GM21529 (cell line): ENCODE measurements around the gene GRK6.

Experiments used
- ATAC-seq: cut with Tn5 transposase; IDR thresholded peaks from one replicate; pipeline ENCODE4 v1.9.1; 2021; ENCODE audit not compliant: unreplicated experiment

The GRK6 gene

DNA sequence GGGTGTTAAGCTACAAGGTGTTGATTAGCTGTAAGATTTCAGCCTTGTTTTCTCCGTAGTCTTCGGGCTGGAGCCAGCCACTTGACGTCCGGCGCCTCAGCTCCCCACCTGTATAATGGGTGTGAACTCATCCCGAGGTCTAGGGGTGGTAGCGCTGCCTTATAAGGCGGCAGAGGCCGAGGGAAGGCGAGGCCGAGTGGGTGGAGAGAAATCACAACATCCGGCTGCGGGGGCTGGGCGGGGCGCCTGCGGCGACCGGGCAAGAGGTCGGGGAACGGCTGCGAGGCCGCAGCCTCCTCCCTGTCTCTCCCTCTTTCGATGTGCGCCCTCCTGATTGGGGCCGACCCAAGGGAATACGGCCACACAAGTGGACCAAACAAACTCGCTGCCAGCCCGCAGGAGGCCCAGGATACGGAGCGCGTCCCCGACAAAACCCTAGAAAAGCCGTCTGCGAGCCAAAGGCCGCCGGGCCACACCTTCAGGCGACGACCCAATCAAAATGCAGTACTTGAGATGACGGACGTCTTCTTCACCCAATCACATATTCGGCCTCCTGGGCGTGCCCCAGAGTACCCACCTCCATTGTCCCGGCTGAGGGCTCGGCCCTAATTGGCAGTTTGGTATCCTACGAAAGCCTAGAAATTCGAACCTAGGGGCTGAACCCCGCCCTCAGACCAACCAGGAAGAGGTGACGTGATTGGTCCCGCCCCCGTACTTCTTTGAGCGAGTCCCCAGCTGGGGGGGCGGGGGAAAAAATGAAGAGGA lies 493 bp upstream of the GRK6 start:
- peak; percentile 76 for ATAC-seq

DNA sequence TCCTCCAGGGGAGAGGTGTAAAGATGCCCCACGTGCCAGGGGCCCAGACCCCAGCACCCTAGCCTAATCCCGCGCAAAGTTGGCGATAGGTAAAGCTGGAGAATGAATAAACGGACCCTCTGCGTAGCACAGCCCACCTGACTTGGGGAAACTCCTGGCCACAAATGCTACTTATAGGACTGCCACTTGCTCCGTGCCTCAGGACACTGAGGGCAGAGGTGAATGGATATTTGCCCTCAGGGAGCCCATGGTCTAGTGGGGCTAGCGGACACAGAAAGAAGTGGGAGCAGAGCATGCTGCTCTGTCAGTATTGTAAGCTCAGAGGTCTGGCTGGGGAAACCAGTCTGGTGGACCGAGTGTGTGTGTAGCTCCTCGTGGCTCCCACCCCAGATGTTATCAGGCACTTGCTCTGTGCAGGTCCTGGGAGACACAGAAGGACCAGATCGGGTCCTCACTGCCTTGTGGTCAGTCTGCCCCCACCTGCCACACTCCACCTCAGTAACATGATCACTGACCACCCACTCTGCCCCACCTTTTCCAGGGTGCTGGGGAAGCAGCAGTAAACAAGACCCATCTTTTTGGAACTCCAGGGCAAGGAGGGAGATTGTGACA lies 841 bp downstream of the GRK6 start:
- ATAC-seq: no peak

DNA sequence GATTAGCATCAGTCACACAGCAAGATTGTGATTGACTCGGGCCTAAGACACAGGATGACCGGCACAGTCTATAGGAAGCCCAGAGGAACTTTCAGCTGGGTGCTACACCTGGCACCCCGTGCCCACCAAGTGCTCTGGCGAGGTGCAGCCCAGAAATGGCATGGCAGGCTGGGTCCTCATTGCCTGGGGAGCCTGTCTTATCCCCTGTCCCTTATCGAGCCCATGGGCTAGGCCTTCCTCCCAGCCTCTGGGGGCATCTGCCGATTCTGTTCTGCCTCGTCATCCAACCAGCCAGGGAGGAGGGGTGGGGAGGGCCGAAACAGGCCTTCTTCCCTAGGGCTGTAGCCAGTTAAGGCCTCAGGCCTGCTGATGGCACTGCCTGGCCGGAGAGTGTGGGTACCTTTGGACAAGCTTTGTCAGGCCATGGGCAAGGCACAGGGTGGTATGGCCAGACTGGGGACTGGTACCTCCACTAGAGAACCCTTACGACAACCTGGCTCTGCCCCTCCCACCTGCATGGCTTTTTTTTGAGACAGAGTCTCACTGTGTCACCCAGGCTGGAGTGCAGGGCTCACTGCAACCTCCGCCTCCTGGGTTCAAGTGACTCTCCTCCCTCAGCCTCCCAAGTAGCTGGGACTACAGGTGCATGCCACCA lies 1.6 kb downstream of the GRK6 start:
- ATAC-seq: no peak

DNA sequence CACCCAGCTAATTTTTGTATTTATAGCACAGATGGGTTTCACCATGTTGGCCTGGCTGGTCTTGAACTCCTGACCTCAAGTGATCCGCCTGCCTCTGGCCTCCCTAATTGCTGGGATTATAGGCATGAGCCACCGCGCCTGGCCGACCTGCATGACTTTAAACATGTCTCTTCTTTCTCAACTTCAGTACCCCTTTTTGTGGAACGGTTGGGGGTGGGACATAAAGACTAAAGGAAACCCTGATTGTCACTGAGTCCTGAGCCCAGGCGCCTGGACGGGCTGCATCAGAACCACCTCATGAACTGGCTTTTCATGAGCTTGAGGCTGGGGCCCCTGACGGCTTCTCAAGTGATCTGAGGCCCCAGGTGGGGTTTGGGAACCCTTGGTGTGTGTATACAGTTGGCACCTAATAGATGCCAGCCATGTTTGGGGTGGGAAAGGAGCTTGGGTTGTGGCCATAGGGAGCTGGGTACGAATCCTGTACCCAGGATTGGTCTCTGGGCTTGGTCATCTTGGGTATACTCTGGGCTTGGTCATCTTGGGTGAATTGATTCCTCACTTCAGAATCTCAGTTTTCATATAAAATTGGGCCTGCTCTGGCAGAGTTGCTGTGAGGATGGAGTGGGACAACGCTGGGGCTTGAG lies 2.2 kb downstream of the GRK6 start:
- ATAC-seq: no peak

DNA sequence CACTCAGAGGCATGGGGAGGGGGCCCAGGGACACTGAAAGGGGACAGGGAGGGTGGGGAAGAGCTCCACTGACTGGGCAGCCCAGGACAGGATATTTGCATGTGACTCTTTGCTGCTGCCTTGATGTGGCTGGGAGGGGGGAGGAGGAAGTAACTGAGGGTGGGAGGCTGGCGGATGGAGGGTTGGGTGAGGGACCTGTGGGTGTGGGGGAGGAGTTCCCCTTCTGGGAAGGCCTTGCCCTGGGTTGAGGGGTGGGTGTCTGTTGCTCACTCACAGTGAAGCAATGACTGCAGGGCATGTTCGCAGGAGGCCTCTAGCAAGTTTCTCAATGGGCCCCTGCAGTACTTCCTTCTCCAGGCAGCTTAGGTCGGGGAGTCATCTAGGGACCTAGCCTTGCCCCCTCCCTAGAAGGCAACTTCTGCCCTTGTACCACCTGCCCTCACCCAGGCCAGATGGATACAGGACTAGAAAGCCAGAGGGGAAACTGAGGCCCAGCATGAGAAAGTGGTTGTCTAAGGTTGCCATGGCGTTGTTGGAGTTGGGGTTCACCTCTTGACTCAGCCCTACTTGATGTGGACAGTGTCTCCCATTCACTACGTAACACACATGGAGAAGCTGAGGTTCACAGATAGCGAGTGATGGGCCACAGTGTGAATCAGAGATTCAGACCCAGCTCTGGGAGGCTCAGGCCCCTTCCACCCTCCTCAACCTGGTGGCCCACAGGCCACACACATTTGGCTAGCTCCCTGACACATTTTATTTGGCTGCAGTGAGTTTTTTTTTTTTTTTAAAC lies 3.0 kb downstream of the GRK6 start:
- ATAC-seq: no peak

DNA sequence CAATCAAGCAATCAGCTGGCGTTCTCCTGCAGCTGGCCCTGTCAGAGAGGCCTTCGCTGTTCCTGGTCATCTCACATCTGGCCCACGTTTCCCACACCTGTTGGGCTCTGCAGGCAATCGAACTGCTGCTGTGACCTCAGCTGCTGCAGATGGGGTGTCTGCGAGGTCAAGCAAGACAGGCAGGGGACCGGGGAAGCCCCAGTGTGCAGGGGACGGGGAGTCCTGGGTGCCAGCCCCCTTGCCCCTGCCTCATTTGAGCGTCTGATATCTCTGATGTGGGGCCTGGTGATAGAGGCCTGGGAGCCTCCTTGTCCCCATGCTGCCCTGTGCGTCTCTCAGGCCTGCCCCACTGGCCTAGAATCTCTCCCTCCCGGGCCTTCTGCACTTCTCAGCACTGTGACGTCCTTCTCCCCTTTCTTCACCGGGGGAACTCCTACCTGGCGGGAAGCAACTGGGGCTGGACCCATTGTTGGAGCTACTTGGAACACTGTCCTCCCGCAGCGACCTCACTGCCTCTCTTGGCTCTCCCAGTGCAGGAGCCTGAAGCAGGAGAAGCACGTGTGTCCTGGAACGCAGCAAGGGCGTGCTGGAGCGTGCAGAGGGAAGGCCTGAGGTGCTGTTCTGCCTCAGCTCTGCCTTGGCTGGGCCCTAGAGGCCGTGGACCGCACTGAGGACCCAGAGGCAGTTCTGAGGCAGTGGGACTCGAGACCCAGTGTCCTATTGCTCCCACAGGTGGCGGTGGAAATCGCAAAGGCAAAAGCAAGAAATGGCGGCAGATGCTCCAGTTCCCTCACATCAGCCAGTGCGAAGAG lies 3.9 kb downstream of the GRK6 start:
- no peak for ATAC-seq

DNA sequence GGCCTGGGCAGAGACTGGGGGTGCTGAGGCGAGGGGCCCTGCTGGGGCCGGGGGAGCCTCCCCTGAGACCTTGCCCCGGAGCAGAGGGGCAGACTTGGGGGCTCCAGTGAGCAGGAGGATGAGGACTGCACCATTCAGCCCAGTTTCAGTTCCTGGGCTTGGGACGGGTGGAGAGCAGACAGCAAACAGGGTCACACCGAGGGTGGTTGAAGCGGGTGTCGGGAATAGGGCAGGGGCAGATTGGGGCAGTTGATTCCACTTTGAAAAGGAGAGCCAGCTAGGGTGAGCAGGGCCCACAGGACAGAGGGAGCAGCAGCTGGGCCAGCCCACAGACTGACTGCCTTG lies 4.5 kb downstream of the GRK6 start:
- no peak for ATAC-seq

DNA sequence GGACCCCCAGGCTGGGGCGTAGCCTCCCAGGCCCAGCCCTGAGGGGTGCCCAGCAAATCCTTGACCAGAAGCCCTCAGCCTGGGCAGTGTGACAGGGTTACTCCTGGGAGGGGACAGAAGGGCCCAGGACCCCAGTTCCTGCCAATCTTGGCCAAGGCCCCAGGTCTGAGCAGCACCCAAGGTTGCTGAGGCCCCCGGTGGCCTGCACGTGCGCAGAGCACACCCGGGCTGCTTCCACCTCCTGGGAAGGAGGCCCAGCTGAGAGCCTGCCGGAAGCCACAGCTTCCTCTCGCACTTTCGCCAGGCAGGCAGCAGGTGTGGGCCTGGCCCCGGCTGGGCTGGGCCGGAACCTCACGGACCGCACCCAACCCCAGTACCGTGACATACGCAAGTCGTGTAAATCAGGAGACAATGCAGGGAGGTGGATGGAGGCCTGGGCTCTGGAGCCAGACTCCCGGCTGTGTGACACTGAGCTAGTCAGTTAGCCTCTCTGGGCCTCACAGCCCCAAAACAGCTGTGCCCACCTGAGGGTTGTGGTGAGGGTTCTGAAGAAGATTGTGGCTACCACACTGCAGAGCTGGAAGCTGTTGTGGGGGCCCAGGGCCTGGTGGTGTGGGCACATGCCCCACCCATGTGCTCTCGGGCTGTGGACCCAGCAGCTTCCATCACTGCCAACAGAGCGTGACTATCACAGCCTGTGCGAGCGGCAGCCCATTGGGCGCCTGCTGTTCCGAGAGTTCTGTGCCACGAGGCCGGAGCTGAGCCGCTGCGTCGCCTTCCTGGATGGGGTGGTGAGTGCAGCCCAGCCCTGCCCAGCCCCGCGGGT lies 5.1 kb downstream of the GRK6 start:
- peak; percentile 48 for ATAC-seq

DNA sequence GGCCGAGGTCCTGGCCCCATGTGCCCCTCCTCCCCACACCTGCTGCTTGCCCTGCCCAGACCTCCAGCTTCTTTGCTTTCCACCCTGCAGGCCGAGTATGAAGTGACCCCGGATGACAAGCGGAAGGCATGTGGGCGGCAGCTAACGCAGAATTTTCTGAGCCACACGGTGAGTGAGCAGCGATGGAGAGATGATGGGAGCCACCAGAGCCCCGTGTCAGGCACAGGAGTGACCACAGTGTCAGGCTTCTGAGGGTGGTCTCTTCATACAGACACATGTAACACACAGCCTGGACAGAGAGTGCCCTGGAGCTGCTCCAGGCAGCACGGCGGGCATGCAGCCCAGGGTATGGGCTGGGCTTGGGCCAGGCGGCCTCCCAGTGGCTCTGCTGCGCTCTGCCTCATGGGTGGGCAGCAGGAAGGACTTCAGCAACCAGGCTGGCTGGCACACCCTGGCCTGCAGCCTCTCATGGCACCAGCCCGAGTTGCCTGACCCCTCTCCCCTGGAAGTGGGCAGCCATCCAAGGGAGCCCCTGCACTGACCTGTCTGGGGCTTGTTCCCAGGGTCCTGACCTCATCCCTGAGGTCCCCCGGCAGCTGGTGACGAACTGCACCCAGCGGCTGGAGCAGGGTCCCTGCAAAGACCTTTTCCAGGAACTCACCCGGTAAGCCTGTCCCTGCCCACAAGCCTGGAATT lies 5.8 kb downstream of the GRK6 start:
- ATAC-seq: no peak

DNA sequence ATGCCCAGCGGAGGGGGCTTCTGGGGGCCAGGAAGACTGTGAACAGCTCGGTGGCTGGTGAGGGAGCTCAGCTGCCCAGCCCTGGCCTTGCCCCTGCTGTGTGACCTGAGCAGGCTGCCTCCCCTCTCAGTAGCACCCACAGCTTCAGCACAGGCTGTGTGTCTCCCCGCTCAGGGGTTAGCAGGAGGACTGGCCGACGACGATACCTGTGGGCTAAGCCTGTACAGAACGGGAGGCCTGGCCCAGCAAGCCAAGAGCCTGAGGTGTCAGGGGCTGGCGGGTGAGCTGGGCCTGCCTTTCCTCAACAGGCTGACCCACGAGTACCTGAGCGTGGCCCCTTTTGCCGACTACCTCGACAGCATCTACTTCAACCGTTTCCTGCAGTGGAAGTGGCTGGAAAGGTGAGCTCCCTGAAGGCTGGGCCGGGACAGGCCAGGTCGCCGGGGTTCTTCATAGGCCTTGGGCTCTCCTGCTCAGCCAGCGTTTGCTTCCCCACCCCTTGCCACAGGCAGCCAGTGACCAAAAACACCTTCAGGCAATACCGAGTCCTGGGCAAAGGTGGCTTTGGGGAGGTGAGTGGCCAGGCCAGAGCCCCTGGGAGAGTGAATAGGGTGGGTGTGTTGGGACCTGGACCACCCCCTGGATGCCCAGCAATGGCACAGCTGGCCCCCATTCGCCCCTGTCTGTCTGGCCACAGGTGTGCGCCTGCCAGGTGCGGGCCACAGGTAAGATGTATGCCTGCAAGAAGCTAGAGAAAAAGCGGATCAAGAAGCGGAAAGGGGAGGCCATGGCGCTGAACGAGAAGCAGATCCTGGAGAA lies 6.6 kb downstream of the GRK6 start:
- ATAC-seq: no peak

DNA sequence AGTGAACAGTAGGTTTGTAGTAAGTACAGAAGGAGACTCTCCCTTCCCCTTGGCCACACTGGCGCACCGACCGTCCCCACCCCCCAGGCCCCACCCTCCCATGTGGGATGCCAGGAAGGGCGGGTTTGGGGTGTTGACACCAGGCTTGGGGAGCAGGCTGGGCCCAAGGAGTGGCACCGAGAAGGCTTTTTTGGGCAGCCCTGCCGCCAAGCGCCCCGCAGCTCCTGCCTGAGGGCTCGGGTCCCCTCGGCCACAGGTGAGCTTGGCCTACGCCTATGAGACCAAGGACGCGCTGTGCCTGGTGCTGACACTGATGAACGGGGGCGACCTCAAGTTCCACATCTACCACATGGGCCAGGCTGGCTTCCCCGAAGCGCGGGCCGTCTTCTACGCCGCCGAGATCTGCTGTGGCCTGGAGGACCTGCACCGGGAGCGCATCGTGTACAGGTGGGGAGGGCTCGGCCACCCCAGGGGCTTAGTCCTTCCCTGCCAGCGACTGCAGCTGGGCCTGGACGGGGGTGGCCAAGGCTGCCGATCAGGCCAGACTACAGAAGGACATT lies 7.3 kb downstream of the GRK6 start:
- ATAC-seq: no peak

DNA sequence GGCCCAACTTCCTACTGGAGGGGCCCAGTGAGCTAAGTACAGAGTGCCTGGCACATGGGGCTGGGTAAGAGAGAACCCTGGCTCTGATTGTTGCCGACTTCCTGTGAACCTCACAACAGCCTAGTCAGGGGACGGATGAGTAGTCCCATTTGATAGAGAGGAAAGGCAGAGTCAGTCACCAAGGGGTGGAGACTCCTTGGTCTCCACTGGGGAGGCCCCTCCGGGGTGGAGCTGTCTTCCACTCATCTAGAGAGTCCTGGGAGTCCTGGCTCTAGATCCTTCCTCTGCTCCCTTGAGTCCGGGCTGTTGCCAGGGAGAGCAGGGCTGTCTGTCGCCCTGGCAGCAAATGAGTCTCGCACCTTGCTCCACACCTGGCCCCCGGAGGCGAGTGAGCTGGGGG lies 8.0 kb downstream of the GRK6 start:
- ATAC-seq: no peak

DNA sequence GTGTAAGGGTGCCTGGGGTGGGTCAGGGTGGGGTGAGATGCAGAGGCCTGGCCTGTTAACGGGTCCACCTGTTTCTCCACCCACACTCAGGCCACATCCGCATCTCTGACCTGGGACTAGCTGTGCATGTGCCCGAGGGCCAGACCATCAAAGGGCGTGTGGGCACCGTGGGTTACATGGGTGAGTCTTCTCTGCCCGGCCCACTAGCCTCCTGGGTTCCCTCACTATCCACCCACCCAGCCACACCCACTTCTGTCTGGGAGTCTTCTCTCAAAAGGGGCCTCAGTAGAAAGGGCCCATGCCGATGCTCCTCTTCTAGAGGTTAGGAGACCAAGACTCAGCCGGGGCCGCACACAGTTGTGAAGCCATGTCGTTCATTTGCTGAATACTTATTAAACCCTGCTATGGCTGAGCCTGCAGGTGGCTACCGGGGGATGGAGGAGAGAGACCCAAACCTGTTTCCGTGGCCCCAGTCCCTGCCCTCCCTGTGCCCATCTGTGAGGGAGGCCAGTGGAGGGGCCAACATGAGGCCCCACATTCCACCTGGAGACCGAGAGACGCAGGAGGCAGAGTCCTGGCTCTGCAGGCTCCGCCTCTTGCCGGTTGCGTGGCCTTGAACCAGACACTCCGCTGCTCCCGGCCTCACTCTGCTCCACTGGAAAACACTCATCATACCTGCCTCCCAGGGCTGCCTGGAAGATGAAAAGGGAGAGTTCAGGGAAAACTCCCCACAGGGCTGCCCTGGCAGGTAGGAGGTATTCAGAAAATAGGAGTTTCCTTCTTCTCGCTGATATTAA lies 8.7 kb downstream of the GRK6 start:
- ATAC-seq: no peak

DNA sequence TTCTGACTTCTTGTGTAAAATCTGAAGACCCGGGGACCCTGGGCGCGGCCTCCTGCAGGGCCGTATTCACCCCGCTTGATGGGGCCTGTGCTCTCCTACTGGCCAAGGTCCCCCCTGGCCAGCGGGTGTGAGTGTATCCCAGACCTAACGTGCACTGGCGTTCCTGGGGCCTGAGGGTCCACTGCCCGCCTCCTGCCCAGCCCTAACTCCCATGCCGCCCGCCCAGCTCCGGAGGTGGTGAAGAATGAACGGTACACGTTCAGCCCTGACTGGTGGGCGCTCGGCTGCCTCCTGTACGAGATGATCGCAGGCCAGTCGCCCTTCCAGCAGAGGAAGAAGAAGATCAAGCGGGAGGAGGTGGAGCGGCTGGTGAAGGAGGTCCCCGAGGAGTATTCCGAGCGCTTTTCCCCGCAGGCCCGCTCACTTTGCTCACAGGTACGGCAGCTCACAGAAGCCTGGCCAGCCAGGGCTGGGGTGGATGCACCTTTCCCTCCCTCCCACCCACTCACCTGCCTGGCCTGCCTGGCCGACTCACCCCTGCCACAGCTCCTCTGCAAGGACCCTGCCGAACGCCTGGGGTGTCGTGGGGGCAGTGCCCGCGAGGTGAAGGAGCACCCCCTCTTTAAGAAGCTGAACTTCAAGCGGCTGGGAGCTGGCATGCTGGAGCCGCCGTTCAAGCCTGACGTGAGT lies 9.5 kb downstream of the GRK6 start:
- no peak for ATAC-seq

DNA sequence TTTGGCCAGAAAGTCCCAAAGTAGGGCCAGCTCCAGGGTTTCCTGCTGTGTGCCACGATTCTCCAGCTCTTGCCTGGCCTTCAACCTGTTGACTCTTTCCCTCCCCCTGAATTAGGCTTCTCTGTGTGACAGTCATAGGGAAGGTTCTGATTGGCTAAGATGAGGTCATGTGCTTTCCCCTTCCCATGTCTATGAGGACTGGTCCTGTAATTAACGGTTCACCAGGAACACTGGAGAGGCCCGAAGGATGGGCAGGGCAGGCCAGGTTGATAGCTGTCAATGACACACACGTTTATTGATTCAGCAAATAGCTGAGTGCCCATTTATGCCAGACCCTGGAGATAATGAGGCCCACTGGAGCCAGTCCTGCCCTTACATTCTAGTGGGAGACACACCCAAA lies 11.1 kb downstream of the GRK6 start:
- ATAC-seq: no peak

DNA sequence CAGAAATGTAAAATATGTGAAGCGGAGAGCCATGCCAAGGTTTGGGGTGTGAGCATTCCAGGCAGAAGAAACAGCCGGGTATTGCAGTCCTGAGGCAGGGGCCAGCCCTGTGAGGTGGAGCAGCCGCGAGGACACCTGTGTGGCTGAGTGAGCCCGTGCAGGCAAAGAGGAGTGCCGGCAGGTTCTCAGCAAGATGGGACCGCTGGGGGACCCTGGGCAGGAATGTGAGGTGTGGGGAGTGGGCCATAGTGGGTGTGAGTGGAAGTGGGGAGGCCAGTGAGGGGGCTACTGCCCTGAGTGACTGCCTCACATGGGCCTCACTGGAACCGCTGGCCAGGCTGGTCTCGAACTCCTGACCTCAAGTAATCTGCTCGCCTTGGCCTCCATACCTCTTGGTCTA lies 12.0 kb downstream of the GRK6 start:
- ATAC-seq: no peak
